MM.1S (cell line): ENCODE data around the gene LRRC74B.

ENCODE experiments used
- EZH2 ChIP-seq: fragments of 300-600 bp; sonication (generic); optimal IDR thresholded peaks from 2 replicates; pipeline ENCODE3; 2017; ENCODE audit warnings: low read depth, mild to moderate bottlenecking, antibody characterized with exemption, low read length, mixed read lengths
- TF ChIP-seq, protein P1 (sequence below): fragments of 300-600 bp; sonication (generic); IDR thresholded peaks from 2 replicates; pipeline ENCODE4 v1.5.1; 2016; ENCODE audit warnings: antibody characterized with exemption, low read length, mixed read lengths

DNA sequence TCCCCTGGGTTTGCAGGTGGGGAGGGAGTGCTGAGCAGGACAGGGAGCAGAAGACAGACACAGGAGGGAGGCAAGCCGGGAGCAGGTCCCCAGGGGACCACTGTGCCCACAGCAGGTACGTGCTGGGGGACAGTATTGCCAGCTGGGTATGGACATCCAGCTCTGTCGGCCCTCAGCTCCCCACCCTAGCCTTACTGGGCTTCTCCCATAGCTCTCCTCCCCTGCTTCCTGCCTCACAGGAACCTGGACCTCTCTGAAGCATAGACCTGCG lies 9.8 kb downstream of the LRRC74B start:
- TF ChIP-seq, protein P1, sequence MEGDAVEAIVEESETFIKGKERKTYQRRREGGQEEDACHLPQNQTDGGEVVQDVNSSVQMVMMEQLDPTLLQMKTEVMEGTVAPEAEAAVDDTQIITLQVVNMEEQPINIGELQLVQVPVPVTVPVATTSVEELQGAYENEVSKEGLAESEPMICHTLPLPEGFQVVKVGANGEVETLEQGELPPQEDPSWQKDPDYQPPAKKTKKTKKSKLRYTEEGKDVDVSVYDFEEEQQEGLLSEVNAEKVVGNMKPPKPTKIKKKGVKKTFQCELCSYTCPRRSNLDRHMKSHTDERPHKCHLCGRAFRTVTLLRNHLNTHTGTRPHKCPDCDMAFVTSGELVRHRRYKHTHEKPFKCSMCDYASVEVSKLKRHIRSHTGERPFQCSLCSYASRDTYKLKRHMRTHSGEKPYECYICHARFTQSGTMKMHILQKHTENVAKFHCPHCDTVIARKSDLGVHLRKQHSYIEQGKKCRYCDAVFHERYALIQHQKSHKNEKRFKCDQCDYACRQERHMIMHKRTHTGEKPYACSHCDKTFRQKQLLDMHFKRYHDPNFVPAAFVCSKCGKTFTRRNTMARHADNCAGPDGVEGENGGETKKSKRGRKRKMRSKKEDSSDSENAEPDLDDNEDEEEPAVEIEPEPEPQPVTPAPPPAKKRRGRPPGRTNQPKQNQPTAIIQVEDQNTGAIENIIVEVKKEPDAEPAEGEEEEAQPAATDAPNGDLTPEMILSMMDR: no peak
- no peak for TF ChIP-seq EZH2
